ENCODE measurements around the gene SBK2.
"Not testable (repeated sequence)": the region's sequence is repeated elsewhere in the genome, so short reads cannot be mapped to it uniquely, and the experiment has no call there.

- not testable (repeated sequence) for TF ChIP-seq CTCF (IDR thresholded peaks at IDR 0.05 in 4 of 5, conservative IDR thresholded peaks at IDR 0.05 in 1 of 5); POLR2A (IDR thresholded peaks at IDR 0.05)
Measured at GRCh38 chr19:55583897-55584296, 47.0 kb upstream of the SBK2 start.

Measured in gastrocnemius medialis (tissue), 4 donors.